Ishikawa (cell line): ENCODE measurements around the gene MUC4.

Source experiments
- CEBPB ChIP-seq: IDR thresholded peaks from 2 replicates; pipeline ENCODE4 v1.6.1; 2012
- EP300 ChIP-seq: IDR thresholded peaks from 2 replicates; pipeline ENCODE4 v1.6.1; 2012; ENCODE audit warnings: borderline replicate concordance
- FOXM1 ChIP-seq: IDR thresholded peaks from 2 replicates; pipeline ENCODE4 v1.6.1; 2012; ENCODE audit warnings: low read depth, borderline replicate concordance
- RAD21 ChIP-seq: IDR thresholded peaks from 2 replicates; pipeline ENCODE4 v1.6.1; 2012; ENCODE audit warnings: low read depth
- REST ChIP-seq: IDR thresholded peaks from 2 replicates; pipeline ENCODE4 v1.6.1; 2012; ENCODE audit warnings: low read depth, mild to moderate bottlenecking
- TAF1 ChIP-seq: IDR thresholded peaks from 2 replicates; pipeline ENCODE4 v1.6.1; 2012; ENCODE audit warnings: low read depth, mild to moderate bottlenecking

GRCh38 chr3:195717852-195718476 lies 93.8 kb downstream of the MUC4 start:
- TF ChIP-seq REST (no peak), CEBPB (no peak), FOXM1 (no peak), TAF1 (no peak), RAD21 (no peak), EP300 (no peak)
